HG02970 (cell line): ENCODE results near the gene KCNC3.
A peak's percentile ranks its signal among the peaks of the same experiment; 100 is the strongest.

Experiments used
- ATAC-seq: cut with Tn5 transposase; IDR thresholded peaks from one replicate; pipeline ENCODE4 v1.9.1; 2021; ENCODE audit warnings: mild to moderate bottlenecking, moderate library complexity, moderate number of reproducible peaks; ENCODE audit not compliant: unreplicated experiment, low FRiP score

KCNC3 gene

DNA sequence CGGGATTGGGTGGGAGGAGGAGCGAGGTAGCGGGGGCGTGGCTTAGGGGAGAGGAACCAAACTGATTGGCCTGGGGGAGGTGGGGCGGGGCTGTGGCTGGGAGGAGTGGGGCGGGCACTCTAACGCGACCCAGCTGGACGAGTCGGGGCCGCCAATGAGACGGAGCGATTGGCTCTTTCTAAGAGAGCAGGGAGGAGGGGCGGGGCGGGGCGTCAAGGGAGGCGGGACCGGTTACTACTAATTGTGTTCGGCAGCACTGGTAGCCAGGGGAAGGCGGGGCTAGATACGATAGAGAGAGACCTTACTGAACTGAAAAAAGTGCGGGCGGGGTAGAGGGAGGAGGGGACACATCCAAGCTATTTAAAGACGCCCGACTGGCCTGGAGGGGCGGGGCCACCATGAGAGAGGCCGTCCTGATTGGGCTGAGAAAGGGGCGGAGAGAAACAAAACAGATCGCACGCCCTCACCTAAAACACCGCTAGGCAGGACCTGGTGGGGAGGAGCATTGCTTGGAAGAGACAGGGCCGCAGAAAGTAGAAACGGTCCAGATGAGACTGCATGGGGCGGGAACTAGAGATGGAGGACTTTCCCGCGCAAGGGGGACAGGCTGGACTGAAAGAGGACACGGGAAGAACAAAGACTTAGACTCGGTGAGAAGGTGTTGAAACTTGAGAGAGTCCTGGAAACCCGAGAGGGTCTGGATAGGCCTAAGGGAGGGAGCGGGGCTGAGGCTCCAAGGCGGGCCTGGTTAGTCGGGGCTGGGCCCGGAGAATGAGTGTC, at the start of gene KCNC3:
Gene KCNC3 (minus strand): TSS at position 232 of the 780 bp plus-strand sequence. CDS start 295 bp downstream, outside the sequence.
- peak; percentile 45 for ATAC-seq

DNA sequence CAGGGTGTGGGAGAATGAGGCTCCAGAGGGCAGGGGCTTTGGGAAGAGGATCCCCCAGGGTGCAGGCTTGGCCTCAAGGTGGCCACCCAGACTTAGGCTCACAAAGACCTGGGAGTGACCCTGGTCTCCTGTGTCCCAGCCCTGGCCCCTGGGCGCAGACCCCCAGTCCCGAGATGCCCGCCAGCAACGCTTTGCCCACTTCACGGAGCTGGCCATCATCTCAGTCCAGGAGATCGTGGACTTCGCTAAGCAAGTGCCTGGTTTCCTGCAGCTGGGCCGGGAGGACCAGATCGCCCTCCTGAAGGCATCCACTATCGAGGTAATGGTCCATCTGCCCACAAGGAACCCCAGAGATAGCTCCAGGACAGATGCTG, 49.7 kb upstream of the KCNC3 start:
- ATAC-seq: no peak

DNA sequence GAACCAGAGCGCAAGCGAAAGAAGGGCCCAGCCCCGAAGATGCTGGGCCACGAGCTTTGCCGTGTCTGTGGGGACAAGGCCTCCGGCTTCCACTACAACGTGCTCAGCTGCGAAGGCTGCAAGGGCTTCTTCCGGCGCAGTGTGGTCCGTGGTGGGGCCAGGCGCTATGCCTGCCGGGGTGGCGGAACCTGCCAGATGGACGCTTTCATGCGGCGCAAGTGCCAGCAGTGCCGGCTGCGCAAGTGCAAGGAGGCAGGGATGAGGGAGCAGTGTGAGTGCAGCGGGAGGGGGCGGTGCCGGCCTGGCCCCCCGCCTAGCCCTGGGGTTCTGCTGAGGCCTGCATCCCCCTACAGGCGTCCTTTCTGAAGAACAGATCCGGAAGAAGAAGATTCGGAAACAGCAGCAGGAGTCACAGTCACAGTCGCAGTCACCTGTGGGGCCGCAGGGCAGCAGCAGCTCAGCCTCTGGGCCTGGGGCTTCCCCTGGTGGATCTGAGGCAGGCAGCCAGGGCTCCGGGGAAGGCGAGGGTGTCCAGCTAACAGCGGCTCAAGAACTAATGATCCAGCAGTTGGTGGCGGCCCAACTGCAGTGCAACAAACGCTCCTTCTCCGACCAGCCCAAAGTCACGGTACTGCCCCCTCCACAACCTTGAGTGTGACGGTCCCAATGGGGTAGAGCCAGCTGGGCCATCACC, 49.1 kb upstream of the KCNC3 start:
- ATAC-seq: no peak

DNA sequence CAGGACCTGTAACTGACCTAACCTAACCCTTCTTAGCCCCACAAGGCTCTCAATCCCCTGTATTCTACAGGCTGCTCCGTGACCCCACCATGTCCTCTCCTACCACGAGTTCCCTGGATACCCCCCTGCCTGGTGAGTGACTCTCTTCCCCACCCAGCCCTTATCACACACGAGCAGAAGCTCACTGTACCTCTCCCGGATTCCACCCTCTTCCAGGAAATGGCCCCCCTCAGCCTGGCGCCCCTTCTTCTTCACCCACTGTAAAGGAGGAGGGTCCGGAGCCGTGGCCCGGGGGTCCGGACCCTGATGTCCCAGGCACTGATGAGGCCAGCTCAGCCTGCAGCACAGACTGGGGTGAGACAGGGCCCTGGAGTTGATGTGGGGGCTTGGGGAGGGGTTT, 48.3 kb upstream of the KCNC3 start:
- ATAC-seq: no peak

DNA sequence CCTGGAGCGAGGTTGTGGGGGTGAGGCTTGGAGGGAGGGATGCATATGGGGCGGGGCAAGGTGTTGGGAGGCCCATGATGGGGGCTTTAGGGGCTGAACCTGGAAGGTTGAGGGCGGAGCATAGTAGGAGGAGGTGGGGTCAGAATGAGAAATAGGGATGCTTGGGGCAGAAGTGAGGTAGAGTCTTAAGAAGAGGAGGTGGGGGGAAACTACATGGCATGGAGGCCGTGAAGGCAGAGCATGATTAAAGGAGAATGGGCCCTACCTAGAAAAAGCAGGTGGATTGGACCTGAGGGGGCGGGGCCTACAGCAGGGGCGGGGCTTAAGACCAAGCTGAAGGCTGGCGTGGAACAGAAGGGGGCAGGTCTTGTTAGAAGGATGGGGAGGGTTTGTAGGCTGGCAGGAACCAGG, 47.9 kb upstream of the KCNC3 start:
- ATAC-seq: no peak

DNA sequence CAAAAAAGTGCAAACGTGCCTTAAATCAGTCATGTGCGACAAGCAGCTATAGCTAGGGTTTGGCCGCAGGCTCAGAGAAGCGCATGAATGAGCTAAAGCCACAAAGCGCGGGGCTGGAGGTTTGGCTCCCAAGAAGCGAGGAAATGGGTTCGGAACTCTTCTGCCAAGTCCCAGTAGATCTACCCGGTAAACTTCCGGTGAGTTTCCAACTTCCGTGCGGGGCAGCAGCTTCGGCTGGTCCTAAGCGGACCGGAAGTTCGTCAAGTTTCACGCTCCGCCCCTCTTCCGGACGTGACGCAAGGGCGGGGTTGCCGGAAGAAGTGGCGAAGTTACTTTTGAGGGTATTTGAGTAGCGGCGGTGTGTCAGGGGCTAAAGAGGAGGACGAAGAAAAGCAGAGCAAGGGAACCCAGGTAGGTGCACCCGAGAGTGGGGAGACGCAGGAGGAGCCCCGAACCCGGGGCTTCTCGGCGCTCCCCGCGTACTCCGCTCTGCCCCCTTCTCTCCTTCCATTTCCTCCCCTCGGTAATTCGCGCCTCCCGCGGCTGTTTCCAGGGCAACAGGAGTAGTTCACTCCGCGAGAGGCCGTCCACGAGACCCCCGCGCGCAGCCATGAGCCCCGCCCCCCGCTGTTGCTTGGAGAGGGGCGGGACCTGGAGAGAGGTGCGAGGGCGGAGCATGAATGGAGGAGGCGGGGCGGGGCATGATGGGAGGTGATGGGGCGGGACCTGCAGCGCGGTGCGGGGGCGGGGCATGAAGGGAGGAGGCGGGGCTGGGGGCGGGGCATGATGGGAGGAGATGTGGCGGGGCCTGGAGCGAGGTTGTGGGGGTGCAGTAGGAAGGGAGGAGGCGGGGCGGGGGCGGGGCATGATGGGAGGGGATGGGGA, 47.2 kb upstream of the KCNC3 start, which contains the start of gene NR1H2:
Gene NR1H2 (plus strand): TSS at position 292 of the 885 bp plus-strand sequence. CDS start 1,149 bp downstream, outside the sequence.
- peak; percentile 85 for ATAC-seq

DNA sequence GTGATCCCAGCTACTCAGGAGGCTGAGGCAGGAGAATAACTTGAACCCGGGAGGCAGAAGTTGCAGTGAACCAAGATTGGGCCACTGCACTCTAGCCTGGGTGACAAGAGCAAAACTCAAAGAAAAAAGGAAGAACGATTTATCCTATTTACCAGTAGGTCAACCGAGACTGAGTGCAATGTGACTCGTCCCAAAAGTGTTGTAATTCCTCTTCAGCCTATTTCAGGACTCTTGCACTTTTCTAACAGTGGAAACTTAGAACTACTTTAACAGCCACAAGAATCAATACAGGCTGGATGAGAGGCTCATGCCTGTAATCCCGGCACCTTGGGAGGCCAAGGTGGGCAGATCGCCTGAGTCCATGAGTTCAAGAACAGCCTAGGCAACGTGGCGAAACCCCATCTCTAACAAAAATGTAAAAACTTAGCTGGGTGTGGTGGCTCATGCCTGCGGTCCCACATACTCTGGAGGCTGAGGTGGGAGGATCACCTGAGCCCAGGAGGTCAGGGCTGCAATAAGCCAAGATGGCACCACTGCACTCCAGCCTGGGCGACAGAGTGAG, 42.8 kb upstream of the KCNC3 start:
- ATAC-seq: no peak

DNA sequence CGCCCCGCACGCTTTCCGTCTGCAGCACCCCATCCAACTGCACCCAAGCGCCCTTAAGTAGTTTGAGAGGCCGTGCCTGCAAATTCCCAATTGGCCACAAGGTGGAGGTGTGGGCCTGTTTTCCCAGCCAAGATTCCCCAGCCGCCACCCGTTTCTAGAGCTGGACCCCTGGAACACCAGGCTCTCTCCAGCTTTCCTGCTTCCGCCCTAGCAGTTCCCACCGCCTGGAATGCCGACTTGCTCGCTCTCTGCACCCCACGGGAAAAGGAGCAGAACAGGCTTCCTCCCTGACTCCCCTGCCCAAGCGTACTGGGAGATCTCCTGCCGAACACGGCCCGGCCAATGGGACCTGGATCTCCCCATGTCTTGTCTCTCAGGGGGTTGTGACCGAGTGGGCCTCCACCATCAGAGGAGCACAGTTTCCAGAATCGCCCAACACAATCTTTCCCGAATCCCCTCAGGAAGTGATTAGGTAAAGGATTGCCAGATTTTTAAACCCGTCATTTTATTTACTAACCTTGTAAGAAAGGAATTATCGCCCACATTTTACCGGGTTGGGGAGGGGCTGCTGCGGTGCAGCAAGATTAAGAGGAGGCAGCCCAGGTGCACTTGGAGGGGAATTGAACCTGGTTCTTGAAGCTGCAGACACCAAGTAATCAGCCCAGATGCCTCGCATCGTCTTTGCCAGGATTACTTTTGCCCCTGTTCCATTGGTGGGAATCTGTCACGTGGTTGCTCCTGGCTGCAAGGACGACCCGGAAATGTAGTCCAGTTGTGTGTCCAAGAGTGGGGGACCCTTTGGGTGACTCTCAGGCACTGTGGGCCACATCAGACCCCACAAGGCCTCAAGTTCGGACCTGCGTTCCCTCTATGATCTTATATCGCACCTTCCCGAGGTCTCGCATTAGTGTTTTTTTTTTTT, 39.7 kb upstream of the KCNC3 start:
- peak; percentile 49 for ATAC-seq

DNA sequence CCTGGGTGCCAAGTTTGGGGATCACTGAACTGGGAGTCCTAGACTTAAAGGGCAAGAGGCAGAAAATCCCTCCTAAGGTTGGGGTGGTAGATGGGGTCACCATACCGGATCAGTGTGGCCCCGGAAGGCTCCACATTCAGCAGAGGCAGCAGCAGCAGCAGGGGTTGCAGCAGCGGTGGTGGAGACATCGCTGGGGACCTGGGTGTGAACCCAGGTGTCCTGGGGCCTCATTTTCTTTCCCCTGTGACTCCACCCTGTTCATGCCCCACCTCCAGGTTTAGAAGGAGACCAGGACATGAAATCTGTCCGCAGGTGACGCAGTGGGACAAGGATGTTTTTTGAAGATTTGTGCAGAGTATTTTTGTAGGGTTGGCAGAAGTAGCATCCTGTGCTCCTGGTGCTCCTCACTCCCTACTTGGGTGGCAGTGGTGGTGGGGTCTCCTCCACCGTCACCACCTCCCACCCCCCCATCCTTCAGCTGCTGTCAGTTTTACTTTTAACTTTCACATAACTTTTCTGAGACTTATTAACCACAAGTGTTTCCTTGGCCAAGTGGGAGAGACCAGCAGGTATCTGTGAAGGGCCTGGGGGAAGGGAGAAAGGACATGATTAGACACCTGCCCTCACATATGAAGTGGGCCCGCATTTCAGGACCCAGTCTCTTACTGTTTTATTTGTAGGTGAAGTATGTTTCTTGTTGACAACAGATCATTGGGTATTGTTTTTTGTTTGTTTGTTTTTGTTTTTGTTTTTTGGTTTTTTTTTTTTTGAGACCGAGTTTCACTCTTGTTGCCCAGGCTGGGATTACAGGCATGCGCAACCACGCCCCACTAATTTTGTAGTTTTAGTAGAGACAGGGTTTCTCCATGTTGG, 36.5 kb upstream of the KCNC3 start, which contains the start of gene NAPSA:
Gene NAPSA (minus strand): TSS at position 206 of the 873 bp plus-strand sequence. CDS start 18 bp downstream, at position 188.
- no peak for ATAC-seq

DNA sequence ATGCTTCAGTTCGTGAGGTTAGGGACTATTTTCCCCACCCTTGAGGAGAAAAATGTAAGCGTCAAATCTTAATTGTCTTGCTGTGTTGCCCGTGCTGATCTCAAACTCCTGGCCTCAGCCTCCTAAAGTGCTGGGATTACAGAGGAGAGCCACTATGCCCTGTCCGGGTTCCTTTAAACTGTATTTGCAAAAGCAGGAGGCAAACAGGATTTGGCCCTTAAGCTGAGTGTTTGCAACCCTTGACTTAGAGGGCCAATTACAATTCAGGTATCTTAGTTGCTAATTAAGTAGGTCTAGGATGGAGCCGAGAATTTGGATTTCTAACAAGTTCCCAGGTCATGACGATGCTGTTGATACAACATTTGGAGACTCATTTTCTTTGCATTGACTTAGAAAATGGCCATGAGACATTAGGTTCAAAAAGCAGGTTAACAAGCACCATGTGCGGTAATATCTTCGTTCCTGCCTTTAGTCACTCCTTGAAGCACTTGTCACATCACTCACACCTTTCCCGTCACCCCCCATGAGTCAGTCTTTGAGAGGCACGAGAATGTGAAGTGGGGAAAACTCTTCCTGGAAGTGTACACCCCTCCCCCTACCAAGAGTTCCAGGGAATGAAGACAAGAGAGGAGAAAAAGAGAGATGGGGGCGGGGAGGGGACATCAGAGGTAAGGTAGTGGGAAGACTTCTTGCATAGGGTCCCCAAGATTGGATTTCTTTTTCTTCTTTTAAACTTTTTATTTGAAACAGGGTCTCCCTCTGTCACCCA, 33.7 kb upstream of the KCNC3 start:
- no peak for ATAC-seq

DNA sequence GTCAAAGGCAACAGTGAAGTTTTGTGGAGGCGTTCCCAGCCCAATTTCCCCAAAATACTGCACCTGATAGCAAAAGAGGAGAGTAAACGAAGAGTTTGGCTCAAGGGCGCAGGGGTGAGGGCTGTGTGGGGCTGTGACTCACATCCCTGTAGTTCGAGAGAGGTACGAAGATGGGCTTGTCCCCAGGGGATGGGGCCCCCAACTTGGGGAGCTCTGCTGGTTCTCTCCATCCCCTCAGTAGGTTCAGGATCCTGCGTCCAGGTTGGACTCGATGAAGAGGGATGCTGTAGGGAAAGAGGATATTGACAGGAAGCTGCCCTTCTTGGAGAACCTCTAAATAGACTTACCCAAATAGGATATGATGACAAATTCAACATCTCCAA, 32.8 kb upstream of the KCNC3 start:
- ATAC-seq: no peak

DNA sequence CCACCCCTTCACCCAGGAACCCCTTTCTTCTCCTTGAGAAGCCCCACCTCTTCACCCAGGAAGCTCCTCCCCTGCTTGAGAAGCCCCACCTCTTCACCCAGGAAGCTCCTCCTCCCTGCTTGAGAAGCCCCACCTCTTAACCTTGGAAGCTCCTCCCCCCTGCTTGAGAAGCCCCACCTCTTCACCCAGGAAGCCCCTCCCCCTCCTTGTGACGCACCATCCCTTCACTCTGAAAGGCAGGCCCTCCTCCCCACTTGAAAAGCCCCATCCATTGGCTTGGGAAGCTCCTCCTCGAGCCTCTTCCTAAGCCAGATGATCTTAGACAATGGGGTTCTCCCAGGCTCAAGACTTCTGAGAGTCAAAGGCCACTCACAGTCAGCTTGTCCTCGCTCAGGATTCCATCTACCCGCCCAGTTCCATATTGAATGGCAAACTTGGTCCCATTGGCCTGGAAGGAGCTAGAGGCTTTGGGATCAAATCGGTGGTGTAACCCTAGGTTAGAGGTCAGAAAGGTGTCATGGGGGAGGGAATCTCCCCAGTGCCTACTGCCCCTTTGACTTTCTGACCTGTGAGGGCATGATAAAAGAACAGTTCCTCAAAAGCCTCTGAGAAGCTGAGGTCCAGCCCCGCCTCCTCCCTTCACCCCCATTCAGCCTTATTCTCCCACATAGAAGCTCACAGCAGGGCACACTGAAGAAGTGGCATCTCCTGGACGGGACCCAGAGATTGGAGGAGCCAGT, 32.3 kb upstream of the KCNC3 start:
- no peak for ATAC-seq

DNA sequence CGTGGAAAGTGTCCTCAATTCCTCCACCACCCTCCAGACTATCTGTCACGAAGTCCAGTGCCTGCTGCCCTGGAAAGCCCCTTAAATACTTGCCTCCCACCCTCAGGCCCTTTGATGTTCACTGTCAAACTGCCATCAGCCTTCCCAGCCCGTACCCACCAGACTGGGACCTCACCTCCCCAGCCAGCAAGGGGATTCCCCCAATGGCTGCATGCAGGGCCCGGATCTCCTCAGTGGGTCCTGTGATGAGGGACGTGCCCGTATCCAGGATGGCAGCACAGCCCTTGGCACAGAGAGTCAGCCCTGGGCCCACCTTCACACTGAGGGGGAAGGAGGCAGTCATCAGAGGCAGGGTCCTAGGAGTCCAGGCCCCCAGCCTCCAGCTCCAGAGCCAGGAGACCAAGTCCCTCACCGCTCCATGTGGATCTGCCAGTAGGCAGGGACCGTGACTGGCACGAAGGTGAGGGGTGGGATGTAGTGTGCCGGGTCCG, 30.2 kb upstream of the KCNC3 start:
- no peak for ATAC-seq

DNA sequence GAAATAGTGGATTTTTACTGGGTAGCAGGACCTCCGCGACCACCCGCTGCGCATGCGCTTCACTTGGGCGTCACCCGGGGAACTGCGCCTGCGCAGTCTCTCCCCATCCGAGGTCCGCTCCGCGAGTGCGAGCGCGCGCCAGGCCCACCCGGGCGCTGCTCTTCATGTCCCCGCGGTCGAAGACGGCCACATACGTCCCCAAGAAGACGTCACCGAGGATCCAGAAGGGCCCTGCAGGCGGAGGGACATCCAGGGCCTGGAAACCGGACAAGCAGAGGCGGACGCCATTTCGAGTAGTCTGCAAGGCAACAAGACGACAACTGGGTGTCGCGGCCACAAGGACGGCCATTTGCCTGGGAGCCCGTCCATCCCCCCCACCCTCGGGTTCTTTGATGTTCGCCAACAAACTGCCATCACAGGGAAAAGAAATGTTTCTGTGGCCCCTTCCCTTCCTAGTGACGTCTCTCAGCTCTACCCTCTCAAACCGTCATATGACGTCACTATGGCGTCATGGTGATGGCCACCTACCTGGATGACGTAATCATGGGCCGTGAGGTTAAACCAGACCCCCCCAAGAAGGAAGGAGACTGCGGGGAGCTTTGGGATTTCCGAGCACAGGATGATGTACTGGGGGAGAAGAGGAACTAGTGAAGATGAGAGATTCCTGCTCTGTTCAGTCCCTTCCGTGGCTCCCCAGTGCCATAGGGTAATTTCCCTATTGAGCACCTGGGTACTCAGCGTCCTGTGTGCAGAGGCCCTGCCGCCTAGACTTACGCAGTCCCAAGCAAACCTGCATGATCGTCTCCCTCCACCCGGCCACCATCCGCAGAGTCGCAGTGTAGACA, 29.5 kb upstream of the KCNC3 start:
- ATAC-seq: no peak

DNA sequence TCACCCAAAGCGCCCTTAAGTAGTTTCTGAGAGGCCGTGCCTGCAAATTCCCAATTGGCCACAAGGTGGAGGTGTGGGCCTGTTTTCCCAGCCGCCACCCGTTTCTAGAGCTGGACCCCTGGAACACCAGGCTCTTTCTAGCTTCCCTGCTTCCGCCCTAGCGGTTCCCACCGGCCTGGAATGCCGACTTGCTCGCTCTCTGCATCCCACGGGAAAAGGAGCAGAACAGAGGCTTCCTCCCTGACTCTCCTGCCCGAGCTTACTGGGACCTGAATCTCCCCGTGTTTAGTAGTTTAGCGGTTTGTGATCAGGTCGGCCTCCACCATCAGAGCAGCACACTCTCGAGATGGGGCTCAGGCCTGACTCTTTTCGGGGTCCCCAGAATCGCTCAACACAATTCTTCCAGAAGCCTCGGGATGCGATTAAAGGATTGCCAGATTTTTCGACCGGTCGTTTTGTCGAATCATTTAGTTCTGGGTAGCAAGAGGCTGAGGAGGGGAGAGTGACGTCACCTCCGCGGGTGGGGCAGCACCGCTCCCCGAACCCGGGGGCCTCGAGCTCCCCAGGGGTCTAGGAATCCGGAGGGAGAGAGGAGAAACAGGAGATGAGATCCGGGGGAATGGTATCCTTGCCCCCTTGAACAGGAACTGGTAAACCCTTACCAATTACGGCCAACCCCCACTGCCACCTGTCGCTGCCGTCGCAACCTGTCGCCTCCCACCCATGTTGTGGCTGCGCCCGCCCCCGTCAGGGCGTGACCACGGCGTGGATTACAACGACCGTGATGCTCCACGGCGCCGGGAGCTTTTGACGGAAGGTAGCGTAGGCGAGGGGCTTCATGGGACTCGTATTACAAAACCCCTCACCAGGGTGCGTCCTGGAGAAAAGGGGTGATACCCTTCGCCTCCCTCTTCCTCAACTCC, 28.3 kb upstream of the KCNC3 start:
- ATAC-seq: peak; percentile 50
